Measurements from ENCODE around the gene CACNG7.

Gene CACNG7

DNA sequence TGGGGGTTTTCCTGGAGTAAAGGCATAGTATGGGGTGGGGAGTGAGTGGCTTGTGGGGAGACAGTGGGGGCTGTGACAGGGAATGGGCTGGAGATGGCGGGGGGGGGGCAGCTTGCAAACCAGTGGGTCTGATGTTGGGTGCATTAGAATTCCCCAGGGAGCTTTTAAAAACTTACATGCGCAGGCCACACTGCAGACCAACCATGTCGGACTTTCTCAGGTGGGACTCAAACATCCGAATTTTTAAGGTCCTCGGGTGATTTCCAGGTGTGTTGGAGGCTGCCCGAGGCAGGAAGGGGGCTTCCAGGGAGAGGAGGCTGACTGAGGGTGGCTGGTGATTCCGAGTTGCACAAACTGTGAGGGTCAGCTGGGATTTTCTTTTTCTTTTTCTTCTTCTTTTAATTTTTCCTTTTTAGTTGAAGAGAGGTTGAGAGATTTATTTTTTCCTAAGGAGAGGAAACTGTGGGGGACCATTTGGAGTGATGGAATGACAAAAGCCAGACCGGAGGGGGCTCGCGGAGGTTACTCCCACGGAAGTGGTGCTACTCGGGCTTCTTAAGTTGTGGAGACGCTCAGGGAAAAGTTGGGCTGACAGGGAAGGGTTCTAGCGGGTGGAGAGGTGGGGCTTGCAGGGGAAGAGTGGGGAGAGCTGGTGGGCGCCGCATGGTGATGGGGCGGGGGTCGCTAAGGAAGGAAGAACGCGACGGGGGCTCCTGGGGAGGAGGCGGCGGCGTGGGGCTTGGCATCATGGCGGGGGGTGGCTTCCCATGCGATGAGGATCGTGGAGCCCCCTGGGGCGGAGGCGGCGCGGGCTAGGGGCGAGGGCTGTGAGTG is 52.7 kb downstream of the CACNG7 start:
- DNase-seq (ENCODE audit: low read depth) = no peak
- H3K4me3 ChIP-seq (ENCODE audit: low read length) = no peak overlapping the region
- TF ChIP-seq, protein P1, sequence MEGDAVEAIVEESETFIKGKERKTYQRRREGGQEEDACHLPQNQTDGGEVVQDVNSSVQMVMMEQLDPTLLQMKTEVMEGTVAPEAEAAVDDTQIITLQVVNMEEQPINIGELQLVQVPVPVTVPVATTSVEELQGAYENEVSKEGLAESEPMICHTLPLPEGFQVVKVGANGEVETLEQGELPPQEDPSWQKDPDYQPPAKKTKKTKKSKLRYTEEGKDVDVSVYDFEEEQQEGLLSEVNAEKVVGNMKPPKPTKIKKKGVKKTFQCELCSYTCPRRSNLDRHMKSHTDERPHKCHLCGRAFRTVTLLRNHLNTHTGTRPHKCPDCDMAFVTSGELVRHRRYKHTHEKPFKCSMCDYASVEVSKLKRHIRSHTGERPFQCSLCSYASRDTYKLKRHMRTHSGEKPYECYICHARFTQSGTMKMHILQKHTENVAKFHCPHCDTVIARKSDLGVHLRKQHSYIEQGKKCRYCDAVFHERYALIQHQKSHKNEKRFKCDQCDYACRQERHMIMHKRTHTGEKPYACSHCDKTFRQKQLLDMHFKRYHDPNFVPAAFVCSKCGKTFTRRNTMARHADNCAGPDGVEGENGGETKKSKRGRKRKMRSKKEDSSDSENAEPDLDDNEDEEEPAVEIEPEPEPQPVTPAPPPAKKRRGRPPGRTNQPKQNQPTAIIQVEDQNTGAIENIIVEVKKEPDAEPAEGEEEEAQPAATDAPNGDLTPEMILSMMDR (conservative IDR thresholded peaks at IDR 0.05; ENCODE audit: low read depth, low read length) = no peak

DNA sequence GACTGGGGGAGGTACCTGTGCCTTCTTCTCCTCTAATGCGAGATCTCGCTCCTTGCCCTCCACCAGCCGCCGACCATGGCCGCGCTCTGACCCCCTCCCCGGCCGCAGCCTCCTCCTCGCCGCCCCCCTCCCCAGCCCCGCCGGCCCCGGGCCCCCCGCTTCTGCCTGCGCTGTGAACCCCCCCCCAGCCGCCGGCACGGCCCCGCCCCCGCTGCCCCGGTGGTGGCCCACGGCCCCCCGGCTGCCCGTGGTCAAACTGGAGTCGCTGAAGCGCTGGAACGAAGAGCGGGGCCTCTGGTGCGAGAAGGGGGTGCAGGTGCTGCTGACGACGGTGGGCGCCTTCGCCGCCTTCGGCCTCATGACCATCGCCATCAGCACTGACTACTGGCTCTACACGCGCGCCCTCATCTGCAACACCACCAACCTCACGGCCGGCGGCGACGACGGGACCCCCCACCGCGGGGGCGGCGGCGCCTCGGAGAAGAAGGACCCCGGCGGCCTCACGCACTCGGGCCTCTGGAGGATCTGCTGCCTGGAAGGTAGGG is 53.9 kb downstream of the CACNG7 start, which contains the start of gene CACNG8:
Gene CACNG8 (plus strand): TSS at position 51 of the 545 bp plus-strand sequence.
- no peak within 1 kb of the TSS for H3K4me3 ChIP-seq (ENCODE audit: low read length)
- TF ChIP-seq, protein P1 (conservative IDR thresholded peaks at IDR 0.05; ENCODE audit: low read depth, low read length) = no peak
- DNase-seq (ENCODE audit: low read depth) = no peak

DNA sequence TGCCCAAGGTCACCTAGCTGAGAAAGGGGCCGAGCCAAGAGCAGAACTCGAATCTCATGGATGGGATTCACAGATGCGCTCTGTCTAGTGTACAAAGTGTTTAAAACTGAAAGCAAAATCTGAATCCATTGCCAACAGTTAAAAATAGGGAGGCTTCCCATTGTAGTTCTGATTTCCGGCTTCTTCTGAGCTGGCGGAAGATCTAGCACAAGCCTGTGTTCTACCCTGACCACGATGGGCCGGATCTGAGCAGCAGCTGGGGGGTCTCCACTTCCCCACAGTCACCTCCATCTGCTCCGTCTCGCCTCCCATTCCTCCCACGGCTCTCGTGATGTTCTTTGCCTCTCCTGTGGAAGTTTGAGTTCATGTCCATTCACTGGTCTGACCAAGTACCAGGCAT is 56.0 kb downstream of the CACNG7 start:
- H3K4me3 ChIP-seq (ENCODE audit: low read length) = no peak overlapping the region
- no peak for DNase-seq (ENCODE audit: low read depth)
- TF ChIP-seq, protein P1 (conservative IDR thresholded peaks at IDR 0.05; ENCODE audit: low read depth, low read length) = no peak

DNA sequence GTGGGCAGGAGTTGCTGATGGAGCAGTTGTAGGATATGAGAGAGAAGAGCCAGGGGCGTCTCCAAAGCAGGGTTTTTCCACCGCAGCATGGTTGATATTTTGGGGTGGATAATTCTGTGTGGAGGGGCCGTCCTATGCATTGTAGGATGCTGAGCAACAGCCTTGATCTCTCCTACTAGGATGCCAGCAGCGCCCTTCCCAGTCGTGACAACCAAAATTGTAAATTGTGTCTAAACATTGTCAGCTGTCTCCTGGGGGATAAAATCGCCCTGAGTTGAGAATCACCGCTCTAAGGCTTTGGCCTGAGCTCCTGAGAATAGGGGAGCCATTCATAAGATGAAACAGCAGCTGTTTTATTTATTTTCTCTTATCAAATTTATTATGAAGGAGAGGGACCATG is 57.9 kb downstream of the CACNG7 start:
- H3K4me3 ChIP-seq (ENCODE audit: low read length) = no peak overlapping the region
- no peak for DNase-seq (ENCODE audit: low read depth)
- TF ChIP-seq, protein P1 (conservative IDR thresholded peaks at IDR 0.05; ENCODE audit: low read depth, low read length) = no peak

DNA sequence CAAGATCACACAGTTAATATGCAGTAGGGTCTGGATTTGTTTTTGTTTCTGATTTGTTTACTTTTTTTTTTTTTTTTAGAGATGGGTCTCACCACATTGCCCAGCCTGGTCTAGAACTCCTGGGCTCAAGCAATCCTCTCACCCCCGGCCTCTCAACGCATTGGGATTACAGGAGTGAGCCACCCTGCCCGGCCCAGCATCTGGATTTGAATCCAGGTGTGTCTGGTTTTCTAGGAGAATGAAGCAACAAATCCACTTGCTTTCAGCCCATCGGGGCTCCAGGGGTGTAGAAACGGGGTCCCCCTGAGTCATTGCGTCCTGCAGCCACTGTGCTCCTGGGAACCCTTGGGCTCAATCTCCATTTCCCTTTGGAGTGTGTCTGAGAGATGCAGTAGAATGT is 60.3 kb downstream of the CACNG7 start:
- DNase-seq (ENCODE audit: low read depth) = no peak
- H3K4me3 ChIP-seq (ENCODE audit: low read length) = no peak overlapping the region
- TF ChIP-seq, protein P1 (conservative IDR thresholded peaks at IDR 0.05; ENCODE audit: low read depth, low read length) = no peak

DNA sequence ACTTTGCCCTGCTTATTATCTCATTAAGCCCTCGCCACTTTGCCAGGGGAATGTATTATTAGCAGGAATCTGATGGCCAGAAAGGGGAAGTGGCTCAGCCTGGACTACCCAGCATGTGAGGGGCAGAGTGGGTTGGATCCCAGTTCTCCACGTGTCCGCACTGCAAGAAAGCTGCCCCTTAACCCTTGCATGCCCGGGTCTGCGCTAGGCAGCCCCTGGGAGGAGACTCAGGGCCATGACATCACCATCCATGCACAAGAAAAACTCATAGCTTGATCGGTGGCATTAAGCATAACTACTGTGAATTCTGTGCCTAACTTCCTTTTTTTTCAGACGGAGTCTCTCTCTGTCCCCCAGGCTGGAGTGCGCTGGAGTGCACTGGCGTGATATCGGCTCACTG is 62.6 kb downstream of the CACNG7 start:
- TF ChIP-seq, protein P1 (conservative IDR thresholded peaks at IDR 0.05; ENCODE audit: low read depth, low read length) = no peak
- no peak overlapping the region for H3K4me3 ChIP-seq (ENCODE audit: low read length)

More for the DNA sequence above, 62.6 kb downstream of the CACNG7 start:
- DNase-seq (ENCODE audit: low read depth) = no peak

All from retinal pigment epithelial cell (primary cell).